SU-DHL-6 (cell line): ENCODE data around the gene PPP1R3C.
A peak's percentile ranks its signal among the peaks of the same experiment; 100 is the strongest.

ENCODE experiments used
- H2AFZ ChIP-seq: fragments of 200-600 bp; sonication (generic); 2 replicates; pipeline ENCODE4 v1.6.1; 2014; ENCODE audit warnings: low read depth, mild to moderate bottlenecking, moderate library complexity, mixed read lengths, antibody characterized with exemption, low read length; ENCODE audit not compliant: severe bottlenecking
- H3F3A ChIP-seq: fragments of 200-600 bp; shearing (Covaris generic); 2 replicates; pipeline ENCODE4 v1.6.0; 2016; ENCODE audit warnings: antibody characterized with exemption, mild to moderate bottlenecking; ENCODE audit not compliant: insufficient read depth
- H3K27ac ChIP-seq: fragments of 200-600 bp; sonication (generic); 2 replicates; pipeline ENCODE4 v1.5.1; 2016; ENCODE audit warnings: low read depth, mild to moderate bottlenecking, low read length, moderate library complexity, mixed read lengths
- H3K27me3 ChIP-seq: fragments of 200-600 bp; sonication (generic), shearing (Covaris generic); 2 replicates; pipeline ENCODE4 v1.6.0; 2014; ENCODE audit warnings: mild to moderate bottlenecking, low read length
- H3K36me3 ChIP-seq: fragments of 200-600 bp; sonication (generic); 2 replicates; pipeline ENCODE4 v1.6.1; 2014; ENCODE audit warnings: mild to moderate bottlenecking, low read length, mixed read lengths
- H3K4me2 ChIP-seq: fragments of 300-600, 200-600 bp; shearing (Covaris generic), sonication (generic); 2 replicates; pipeline ENCODE4 v1.6.0; 2014; ENCODE audit warnings: low read length, low read depth, mild to moderate bottlenecking; ENCODE audit not compliant: poor library complexity, severe bottlenecking
- H3K4me3 ChIP-seq: fragments of 200-600 bp; sonication (generic); 2 replicates; pipeline ENCODE4 v1.5.1; 2014; ENCODE audit warnings: antibody characterized with exemption, low read length, mild to moderate bottlenecking, mixed read lengths; ENCODE audit not compliant: insufficient read depth, poor library complexity, severe bottlenecking
- H3K79me2 ChIP-seq: fragments of 200-600 bp; sonication (generic); 2 replicates; pipeline ENCODE4 v1.6.1; 2014; ENCODE audit warnings: mild to moderate bottlenecking, low read length, moderate library complexity; ENCODE audit not compliant: insufficient read depth
- H3K9ac ChIP-seq: fragments of 200-600 bp; sonication (generic); 2 replicates; pipeline ENCODE4 v1.7.0; 2014; ENCODE audit warnings: mild to moderate bottlenecking, low read length
- H3K9me2 ChIP-seq: fragments of 200-600 bp; sonication (generic); replicated peaks from 2 replicates; pipeline ENCODE4 v1.6.1; 2014; ENCODE audit warnings: low read length; ENCODE audit not compliant: insufficient read depth
- H3K9me3 ChIP-seq: fragments of 200-600 bp; sonication (generic); 2 replicates; pipeline ENCODE4 v1.6.1; 2014; ENCODE audit warnings: low read length, mixed read lengths; ENCODE audit not compliant: insufficient read depth
- H4K20me1 ChIP-seq: fragments of 200-600 bp; sonication (generic); 2 replicates; pipeline ENCODE4 v1.6.1; 2014; ENCODE audit warnings: low read depth, mild to moderate bottlenecking, antibody characterized with exemption, low read length, moderate library complexity, mixed read lengths
- CTCF ChIP-seq: fragments of 200-600 bp; sonication (generic); IDR thresholded peaks from one replicate; pipeline ENCODE4 v1.5.1; 2017; ENCODE audit warnings: antibody characterized with exemption, mild to moderate bottlenecking, low read length, moderate library complexity; ENCODE audit not compliant: insufficient read depth, poor library complexity, severe bottlenecking
- EZH2phosphoT487 ChIP-seq: fragments of 200-600 bp; sonication (generic), shearing (Covaris generic); conservative IDR thresholded peaks from 2 replicates; pipeline ENCODE4 v1.6.1; 2018; ENCODE audit warnings: mild to moderate bottlenecking, antibody characterized with exemption, low read length, moderate library complexity, mixed read lengths

Gene PPP1R3C

DNA sequence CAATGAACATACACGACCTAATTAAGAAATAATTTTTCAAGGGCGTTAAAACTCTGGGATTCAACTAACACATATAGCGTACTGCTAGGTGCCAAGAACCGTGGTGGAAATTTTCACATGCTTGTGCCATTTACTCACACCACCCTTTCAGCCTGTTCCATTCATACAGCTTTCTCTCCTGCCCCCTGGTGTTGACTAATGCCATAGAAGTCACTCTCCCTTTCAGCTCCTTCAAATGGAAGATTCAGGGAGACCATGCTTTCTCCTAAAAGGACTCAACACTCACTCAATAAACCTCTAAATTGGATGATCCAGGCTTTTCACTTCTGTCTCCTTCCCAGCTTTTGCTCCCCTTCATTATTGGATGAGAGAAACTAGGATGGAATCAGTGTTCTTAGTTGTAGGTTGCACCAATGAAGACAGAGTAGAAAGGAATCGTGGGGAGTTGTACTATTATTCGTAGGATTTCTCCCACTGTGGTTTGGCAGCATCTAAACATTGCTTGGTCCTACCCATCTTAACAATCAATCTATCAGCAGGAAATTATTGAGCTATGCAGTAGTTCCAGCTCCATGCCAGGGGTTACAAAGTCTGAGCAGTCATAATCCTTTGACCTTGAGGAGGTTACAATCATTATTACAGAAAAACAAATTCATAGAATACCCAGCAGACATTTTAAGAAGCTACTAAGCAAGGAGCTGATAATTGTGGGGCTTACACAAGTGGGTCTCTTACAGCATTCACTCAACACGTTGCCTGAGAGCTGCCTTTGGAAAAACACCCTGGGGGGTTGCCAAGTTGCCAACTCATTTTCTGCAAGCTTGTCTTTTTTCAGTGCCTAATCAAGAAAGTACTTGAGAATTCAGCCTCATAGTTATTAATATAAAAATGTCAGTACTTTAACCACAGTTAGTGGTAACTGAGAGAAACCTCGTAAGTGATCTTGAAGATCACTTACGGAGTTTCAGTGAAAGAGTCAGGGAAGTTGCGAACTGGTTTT is 2.8 kb upstream of the PPP1R3C start:
- H3K9me2 ChIP-seq: no peaks in the 10 kb centered on the region
- H3K27ac ChIP-seq: no peak overlapping the region
- H3K27me3 ChIP-seq: 0 out of 2 replicates have a peak, but pooled peaks cover 3% of the 10 kb centered on the region
- H3K4me2 ChIP-seq: no peak overlapping the region
- no peak overlapping the region for H3K4me3 ChIP-seq
- no peak overlapping the region for H2AFZ ChIP-seq
- H3K36me3 ChIP-seq: no peaks in the 10 kb centered on the region
- H3K79me2 ChIP-seq: no peaks in the 10 kb centered on the region
- no peaks in the 10 kb centered on the region for H3K9me3 ChIP-seq
- no peak overlapping the region for H3K9ac ChIP-seq
- no peaks in the 10 kb centered on the region for H3F3A ChIP-seq
- H4K20me1 ChIP-seq: no peaks in the 10 kb centered on the region
- TF ChIP-seq CTCF (peak; percentile 45), EZH2phosphoT487 (no peak)

DNA sequence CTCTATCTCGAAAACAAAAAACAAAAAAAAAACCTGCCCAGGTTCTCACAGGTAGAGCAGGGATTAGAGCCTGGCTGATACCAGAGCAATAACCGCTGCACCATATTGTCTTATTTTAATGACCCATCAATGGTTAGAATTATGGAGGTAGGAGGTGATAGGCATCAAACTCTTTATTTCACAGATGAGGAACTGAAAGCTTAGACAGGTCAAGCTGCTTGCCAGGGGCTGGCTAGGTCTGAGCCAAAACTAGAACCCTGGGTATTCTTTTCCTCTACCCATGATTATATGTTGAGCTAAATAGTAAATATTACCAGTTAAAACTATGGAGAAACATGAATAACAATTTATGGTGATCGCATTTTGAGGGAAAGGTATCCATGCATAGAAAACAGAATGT is 2.0 kb upstream of the PPP1R3C start:
- Histone ChIP-seq H3K79me2 (no peaks in the 10 kb centered on the region), H3K4me3 (no peak overlapping the region), H3K36me3 (no peaks in the 10 kb centered on the region), H3K9me3 (no peaks in the 10 kb centered on the region), H3K9ac (no peak overlapping the region), H3K4me2 (no peak overlapping the region), H3K27me3 (0 out of 2 replicates have a peak, but pooled peaks cover 3% of the 10 kb centered on the region), H3K9me2 (no peaks in the 10 kb centered on the region), H3F3A (no peaks in the 10 kb centered on the region), H2AFZ (no peak overlapping the region), H4K20me1 (no peaks in the 10 kb centered on the region), H3K27ac (no peak overlapping the region)
- TF ChIP-seq CTCF (no peak), EZH2phosphoT487 (no peak)

- Histone ChIP-seq H3K79me2 (no peaks in the 10 kb centered on the region), H4K20me1 (no peaks in the 10 kb centered on the region), H3K4me3 (no peak overlapping the region), H3K9ac (no peak overlapping the region), H3K27me3 (0 out of 2 replicates have a peak, but pooled peaks cover 3% of the 10 kb centered on the region), H3K9me2 (no peaks in the 10 kb centered on the region), H3K27ac (no peak overlapping the region), H3K9me3 (no peaks in the 10 kb centered on the region), H2AFZ (no peak overlapping the region), H3K4me2 (no peak overlapping the region), H3K36me3 (no peaks in the 10 kb centered on the region), H3F3A (no peaks in the 10 kb centered on the region)
- no peak for TF ChIP-seq EZH2phosphoT487
- no peak for TF ChIP-seq CTCF
Observed at GRCh38 chr10:91634246-91634645, 1.4 kb upstream of the PPP1R3C start.
